Measurements from ENCODE around the gene TRIM9.
"Not testable (repeated sequence)": the region's sequence is repeated elsewhere in the genome, so short reads cannot be mapped to it uniquely, and the experiment has no call there.

The TRIM9 gene

DNA sequence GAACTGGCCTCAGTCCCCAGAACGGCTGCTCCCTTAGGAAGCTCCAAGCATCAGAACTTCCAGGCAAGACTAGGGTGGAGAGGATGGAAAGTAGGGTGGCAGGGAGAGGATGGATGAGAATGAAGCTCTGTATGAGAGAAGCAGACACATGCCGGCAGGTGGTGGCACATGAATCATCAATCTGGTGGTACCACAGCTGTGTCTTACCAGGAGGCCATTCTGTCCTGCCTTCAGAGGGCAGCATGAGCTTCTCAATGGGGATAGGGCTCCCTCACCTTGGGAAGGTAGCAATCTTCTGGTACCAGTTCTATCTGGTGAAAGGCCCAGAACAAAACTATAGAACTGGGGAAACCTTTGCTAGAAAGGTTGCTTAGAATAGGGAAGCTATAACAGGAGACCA, 95.2 kb downstream of the TRIM9 start:
- no peak for DNase-seq

DNA sequence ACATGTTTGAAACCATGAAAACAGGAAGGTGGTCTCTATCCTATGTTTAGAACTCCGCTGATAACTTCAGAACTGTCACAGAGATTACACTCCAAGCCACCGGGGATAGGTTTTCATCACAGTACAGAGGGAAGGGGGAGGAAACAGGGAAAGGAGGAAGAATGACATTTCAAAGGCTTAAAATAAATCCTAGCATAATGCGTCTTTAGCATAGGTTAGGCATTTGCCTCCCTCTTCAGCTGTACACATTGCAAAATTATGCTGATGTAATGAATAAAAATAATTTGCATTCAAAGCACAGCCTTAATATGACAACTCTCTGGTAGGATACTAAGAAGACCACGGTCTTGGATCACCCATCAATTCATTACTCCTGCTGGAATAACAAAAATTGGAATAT, 96.3 kb downstream of the TRIM9 start:
- DNase-seq = no peak

DNA sequence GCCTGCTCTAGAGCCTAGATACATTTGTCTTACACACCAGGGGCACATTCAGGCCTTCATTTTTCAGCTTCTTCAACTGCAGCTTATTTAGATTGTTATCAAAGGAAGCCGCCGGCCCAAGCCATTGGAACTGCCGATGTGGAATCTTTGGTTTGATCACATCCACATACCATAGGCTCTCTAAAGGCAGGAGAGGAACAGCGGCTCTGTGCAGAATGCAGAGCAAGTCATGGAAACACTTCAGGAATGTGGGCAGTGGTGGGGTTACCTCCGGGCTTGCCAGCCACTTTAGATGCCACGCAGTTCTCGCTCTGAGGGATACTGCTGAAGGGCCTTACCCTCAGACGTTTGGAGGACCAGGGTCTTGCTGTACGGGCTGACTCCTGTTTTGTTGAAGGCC, 97.2 kb downstream of the TRIM9 start:
- DNase-seq = no peak

DNA sequence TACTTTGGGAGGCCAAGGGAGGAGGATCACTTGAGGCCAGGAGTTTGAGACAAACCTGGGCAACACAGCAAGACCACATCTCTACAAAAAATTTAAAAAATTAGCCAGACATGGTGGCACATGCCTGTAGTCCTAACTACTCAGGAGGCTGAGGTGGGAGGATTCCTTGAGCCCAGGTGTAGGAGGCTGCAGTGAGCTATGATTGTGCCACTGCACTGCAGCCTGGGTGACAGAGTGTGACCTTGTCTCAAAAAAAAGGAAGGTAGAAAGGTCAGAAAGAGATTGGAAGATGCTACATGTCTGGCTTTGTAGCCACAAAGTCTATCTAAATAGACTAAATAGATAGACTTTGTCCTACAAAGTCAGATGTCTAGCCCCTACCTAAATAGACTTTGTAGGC, 100.7 kb downstream of the TRIM9 start:
- not testable (repeated sequence) for DNase-seq

DNA sequence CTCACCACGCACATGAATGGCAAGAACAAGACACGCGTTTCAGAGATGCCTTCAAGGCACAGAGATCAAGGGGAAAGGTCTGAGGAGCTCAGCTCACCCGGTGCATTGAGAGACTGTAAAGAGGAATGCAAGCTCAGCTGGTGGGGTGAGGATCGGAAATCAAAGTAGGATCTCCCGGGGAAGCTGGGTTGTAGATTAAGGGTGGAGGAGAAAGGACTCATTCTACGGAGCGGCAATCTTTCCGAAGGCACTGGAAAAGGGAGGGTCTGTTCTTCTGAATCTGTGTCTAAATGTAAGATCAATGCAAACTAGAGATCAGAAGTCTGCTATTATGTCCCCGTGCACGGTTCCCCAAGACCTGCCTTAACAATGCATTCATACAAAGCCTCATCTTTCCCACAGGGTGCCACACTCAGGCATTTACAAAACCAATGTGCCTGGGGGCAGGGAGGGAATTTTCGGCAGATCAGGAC, 109.0 kb downstream of the TRIM9 start:
- DNase-seq = no peak

DNA sequence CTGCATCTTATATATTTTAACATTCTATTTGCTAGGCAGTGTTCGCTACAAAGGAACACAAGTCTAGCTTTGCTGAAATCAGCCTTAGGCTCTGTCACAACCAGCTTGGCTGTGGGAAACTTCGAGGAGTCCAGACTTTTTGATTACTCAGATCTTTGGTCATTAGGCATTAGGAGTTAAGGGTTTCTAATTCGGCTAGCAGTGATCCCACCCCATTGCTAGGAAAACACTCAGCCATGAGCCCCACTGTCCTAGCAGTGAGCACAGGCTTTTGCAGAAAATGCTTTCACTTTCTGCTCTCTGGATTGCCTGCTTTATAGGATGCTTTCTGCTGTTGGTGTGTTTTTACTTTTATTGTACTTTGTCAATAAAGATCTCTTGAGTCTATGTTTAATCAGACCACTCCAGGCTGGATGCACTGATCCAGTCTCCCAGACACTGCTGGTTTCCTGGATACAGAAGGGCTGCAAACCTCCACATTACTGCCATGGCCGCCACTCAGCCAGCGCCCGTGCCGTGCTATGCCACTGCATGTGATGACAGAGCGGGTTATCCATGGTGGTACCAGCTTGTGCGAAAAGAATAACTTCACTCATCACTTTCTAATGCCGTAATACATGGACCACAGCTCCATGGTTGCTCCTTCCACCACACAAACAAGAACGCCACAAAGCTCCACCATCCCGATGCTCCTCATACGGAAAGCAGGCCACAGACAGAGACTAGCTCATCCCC, 109.6 kb downstream of the TRIM9 start:
- DNase-seq = no peak

DNA sequence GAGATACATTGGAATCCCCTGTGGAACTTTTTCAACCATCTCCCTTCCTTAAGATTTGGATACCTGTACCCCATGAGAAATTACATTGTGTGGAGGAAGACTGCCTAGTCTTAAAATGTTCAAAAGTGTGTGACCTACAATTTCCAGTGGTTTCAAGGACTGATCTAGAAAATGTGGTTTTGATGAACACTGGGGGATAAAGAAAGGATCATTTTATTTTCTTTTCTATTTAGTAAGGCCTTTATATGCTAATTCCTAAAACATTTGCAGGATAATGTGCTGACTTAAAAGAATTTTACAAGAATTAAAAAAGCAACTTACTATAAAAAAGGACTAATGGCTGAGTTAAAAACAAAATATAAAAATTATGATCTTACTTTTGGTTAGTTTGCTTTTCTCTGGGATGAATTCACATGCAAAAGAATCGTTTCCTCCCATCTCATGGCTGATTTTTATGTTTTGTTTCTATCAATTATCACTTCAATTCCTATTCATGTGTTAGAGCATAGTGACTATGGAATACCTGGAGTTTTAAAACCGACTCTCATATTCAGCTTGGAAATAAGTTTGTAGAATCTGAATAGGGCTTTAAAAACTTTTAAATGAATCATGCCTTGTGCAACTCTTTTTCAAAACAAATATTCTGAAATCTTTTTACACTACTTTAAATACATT, 110.7 kb downstream of the TRIM9 start:
- no peak for DNase-seq

DNA sequence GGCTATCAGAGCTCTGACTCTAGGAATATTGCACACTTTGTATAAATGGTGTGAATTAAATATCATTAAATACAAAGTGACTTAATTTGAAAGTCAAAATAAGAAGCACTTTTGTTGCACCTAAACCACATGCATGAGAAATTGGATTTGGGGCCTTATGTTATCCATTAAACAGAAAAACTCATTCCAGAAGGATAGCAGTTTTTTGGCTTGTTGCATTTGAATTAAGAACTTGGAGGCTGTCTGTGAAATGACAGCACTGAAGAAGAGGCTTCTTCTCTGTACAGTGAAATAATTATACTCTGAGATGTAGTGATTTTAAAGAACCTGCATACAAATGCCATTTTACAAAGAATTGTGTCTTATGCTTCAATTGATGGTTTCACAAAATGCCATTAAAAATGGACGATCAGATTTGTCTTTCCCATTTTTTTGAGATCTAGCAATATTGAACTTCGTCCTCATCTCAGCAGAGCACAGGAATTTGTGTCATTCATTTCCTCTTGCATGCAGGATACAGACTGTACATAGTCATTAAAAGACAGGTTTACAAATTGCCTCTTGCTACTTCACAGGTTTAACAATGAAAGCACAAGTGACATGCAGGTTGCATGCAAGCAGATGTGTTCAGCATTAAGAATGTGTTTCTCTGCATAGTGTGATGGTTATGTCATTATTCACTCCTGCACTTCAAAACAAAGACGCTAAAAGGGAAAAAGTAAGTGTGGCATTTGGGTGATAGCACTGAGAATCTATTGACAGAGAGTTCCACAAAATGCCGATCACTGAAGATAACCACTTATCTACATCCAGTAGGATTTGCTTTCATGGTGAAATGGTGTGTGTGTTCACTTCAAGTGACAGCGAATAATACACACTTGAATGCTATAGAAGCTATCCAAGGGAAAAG, 114.7 kb downstream of the TRIM9 start:
- no peak for DNase-seq

DNA sequence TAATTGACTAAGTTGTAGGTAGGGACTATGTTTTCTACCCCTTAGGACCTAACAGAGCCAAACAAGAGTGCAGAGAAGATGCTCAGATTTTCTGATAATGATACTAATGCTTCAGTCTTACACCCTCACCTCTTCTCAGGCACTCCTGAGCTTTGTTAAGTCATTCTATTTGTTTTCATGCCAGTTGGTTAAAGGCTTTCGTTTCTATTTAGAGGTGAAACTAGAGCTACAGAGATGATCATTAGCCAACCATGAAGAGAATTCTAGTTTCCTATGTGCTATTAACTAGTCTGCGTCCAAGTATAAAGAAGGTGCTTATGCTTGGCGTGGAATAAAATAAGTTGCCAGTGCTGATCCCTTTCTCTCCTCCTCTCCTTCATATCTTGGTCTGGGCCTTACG, 116.0 kb downstream of the TRIM9 start:
- DNase-seq = no peak

DNA sequence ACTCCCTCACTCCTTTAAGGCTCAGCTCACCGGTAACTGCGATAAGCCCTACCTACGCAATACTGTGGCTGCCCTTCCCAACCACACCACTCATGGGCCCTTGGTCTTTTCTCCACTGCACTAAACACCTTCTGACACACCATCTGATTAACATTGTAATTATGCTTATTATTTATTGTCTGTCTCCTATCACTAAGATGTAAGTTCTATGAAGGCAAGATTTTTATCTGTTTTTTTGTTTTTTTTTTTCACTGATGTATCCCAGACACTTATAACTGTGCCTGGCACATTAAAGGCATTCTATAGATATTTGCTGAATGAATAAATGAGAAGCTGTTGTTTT, 116.4 kb downstream of the TRIM9 start:
- no peak for DNase-seq

DNA sequence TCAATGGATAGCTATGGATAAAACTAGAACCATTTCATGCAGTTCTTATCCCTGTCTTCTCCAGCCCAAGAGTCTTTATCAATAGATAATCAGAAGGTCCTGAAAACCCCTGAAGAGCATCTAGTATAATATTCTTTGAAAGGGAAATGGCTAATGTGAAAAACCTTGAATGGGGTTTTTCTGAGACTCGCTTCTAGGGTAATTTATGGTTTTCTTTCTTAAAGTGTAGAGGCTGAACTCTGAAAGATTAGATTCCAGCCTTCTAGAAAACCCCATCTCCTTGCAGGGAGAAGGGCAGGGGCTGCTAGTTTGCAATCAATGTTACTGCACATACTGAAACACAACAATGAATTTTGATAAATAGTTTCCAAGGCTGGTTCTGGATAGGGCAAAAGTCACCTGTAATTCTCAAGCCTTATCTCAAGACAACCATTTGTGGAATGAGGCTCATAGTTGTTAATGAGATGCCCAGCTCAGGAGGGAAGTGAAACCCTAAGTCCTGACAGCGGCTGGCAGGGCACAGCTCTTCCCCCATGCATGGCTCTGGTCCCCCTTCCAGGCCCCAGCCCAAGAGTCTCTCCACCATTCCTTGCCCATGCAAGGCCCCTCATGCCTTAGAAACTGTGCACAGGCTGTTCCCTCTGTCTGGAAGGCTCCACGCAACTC, 116.9 kb downstream of the TRIM9 start:
- no peak for DNase-seq

DNA sequence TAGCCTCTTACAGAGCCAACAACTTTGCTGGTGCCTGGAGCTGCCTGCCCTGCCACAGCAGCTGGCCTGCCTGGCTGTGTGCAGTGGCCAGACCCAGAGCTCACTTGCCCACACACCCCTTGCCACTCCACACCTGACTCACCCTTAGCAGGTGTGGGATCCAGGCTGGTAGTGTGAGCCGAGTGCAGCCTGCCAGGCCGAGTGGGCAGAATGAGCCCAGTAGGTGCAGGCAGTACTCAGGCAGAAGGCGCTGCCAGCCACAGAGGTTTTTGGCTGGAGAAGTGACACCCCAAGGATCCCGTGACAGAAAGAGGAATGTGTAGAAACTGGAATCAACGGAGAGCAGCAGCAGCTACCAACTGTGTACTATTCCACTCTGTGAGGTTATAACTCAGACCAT, 120.8 kb downstream of the TRIM9 start:
- no peak for DNase-seq

DNA sequence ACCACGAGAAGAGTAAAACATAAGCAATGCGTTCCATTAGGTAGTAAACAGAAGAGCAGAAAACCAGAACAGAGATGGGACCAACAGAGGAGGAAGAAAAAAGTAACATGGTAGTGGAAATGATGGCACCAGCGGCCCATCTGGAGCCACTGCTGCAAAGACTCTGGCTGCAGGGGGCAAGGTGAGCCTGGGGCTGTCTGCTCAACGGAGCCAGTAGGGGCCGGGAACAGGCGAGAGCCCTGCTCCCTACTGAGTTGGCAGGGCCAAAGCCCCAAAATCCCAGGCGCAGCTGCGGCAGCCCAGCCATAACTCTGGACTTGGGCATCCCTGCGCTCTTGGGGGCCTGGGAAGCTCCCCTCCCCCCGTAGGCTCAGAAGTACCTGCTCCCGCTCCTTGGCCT, 122.2 kb downstream of the TRIM9 start:
- no peak for DNase-seq

DNA sequence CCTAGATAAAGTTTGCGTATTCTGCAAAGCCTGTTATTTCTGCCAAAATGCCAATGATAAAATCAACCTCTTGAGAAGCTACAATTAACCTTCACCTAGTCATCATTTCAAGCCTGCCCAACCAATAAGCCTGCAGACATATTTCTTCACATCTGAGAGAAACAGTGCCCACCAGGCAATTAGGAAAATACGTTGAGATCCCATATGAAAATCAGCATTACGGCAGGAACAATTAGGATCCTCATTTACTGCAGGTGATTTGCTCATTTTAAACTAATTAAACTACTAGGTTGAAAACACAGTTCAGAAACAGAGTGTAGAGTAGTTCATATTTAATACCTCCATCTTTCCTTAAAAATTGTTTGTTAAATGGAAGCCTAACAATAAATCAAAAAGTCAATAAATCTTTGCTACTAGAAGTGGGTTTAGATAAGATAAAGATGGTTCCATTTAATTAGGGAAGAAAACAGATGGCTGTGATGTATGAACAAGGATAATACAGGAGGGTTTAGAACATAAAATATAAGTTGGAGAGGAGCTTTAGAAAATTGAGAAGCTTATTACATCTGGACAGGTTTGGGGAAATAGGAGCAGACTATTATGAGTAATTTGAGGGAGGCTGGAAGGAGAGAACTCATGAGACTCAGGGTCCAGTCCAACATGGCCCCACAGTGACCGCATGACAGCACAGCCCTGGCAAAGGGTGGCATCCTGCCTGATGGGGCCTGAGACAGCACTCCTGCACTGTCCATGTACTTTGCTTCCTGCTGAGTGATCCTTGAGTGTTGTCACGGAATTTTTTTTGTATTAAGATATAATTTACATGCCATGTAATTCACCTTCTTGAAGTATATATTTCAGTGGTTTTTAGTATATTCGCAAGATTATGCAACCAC, 123.8 kb downstream of the TRIM9 start:
- no peak for DNase-seq

DNA sequence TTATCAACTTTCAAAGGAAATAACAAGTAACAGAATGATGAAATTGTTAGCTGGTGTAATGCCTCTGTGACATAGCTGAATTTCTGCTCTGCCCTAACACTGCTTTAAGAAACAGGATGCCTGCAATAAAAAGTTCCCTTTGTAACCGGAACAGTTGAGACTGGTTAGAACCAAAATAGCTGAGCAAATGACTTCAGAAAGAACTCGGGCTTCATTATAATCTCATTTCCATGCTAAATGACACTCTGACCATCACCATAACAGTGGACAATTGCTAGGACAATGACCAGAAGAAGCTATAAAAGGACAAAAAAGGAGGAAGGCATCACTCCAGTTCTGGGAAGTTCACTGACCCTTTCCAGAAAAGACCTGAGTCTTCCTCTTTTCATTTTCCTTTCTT, 127.1 kb downstream of the TRIM9 start:
- no peak for DNase-seq

DNA sequence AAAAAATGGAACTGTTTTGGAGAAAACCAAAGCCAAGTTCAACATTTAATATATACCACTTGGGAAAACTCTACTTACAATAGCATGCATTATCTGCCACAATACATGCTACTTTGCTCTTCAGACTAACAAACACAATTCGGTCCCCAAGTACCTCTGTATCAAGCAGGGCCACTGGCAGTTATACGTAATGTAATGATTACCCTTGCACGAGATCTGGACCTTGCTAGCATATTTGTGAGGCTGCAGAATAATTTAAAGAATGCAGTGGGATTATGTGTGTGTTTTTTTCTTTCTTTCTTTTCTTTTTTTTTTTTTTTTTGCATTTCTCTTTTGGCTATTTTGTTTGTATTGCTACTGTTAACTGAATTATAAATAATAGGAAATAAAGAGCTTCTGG, 127.8 kb downstream of the TRIM9 start:
- no peak for DNase-seq

DNA sequence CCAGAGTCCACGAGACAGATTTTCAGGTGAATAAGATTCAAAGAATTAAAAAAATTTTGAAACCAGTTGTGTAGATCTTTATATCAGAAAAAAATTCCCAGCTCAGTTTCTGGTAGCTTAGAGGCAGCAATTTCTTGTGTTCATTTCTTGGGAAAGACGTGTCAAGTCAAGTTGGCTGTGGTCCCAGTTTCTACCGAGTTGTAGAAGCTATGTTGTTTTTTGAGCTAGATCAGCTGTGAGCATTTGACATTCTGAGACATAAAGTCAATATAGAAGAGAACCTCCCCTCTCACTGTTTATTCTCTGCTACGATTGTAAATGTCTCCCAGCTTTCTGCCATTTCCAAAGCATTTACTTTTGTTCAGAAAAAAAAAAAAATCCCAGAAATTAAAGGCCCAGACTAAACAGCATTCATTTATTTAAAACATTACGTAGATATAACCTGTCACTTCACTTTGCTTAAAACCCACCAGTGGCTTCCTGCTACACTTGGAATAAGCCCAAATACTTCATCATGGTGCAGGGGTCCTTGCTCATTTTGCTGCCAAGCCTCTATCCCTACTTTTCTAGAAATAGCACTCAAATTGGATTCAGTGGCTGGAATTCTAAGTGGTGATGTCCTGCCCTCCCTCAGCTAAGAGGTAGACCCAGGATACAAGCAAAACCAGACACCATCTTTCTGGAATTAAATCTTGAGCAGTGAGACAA, 130.1 kb downstream of the TRIM9 start:
- no peak for DNase-seq

DNA sequence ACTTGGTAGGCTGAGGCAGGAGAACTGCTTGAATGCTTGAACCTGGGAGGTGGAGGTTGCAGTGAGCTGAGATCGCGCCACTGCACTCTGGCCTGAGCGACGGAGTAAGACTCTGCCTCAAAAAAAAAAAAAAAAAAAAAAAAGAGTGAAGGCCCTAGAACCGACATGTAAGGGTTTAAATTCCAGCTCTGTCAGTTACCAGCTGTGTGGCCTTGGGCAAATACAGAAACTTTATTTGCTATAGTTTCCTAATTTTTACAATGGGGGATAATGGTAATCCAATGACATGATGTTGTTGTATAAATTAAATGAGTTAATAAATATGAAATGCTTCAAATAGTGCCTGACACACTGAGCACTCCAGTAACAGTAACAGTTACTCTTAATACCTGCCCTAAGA, 131.0 kb downstream of the TRIM9 start:
- no peak for DNase-seq

DNA sequence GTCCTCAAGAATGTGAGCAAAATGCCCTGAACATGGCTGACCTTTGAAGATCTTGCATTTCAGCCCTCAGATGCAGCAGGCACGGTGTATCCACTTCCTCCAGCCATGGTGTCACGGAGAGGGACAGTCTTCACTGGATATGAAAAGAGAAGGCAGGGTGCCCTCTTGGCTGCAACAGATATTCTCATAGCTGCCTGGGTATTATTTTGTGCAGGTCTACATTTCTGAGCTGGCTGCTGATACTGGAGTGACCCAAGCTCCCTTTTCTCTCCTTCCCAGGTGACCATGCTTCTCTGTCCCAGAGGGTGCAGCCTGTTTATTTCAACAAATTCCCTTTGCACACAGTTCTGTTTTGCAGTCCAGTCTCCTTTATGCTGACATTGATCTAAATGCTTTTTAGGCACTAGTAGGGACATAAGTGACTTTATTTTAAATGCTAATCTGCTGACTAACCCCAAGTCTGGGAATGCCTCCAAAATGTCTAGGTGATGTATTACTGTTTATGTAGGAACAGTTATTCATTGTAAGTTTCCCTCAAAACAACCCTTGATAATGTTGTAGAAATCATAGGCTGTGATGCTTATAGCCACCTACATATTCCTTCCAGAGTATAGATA, 133.2 kb downstream of the TRIM9 start:
- no peak for DNase-seq

DNA sequence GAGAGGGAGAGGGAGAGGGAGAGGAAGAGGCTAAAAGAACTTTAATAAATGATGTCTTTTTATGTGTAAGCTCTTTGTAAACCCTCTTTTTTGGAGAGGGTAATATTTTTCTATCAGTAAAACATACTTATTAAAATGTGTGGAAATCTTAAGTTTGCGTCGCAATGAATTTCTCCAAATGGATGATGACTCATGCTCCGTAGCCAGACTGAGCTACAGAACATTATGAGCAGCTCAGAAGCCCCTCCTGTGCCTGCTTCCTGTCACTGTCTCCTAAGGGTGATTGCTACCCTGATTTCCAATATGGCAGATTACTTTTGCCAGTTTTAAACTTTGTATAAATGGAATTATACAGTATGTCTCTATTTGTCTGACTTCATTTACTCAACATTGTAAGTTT, 137.6 kb downstream of the TRIM9 start:
- DNase-seq = no peak

DNA sequence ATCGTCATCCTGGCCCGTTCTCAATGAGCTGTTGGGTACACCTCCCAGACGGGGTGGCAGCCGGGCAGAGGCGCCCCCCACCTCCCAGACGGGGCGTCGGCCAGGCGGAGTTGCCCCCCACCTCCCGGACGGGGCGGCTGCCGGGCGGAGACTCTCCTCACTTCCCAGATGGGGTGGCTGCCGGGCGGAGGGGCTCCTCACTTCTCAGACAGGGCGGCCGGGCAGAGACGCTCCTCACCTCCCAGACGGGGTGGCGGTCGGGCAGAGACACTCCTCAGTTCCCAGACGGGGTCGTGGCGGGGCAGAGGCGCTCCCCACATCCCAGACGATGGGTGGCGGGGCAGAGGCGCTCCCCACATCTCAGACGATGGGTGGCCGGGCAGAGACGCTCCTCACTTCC, 138.5 kb downstream of the TRIM9 start:
- DNase-seq = not testable (repeated sequence)

All from activated effector memory CD4-positive, alpha-beta T cell treated with Interleukin-2 at 50 U/mL for 16 hours (primary cell).